Measurements from ENCODE around the gene CAT.

The CAT gene

DNA sequence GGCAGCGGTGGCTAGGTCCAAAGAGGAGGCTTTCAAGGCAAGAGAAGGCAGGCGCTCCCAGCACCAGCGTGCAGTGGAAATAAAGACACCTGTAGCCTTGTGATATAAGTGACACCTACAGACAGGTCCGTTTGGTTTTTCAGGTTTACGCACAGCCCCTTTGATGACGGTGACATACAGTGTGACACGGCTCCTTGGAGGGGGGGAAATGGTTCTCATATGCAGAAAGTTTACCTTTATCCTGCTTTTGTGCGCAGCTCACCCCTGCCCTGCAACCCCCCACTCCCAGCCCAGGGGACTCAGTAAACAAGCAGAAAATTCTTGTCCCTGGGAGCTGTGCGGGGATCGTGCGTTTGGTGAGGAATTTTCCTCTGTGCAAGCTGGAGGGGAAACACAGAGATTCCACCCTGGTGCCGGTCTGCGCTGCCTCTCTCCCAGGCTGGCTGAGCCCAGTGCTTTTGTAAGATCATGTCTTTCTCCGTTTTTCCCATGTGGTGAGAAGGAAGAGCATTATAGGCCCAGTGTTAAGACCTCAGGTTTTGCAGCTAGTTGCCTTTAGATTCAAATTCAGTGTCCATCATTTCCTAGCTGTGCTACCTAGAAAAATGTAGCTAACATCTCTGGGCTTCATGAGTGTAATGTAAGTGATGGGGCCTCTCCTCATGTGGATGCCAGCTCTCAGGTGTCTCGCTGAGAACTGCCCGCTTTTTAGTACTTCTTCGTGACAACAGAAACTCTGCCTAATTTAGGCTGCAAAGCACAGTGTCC, 75.1 kb downstream of the CAT start, which contains the start of gene ELF5:
TSS of gene ELF5 (minus strand) at position 113 of the 768 bp plus-strand sequence. CDS start 8,045 bp downstream, outside the sequence.
- Histone ChIP-seq H3K27me3 (ENCODE audit: insufficient read depth, low read depth, severe bottlenecking) (no peaks in the 10 kb centered on the region), H3K4me3 (ENCODE audit: low read depth, low read length) (no peak within 1 kb of the TSS), H3K27ac (no peak within 1 kb of the TSS), H3K36me3 (no peaks in the 10 kb centered on the region), H3K9me3 (ENCODE audit: severe bottlenecking) (no peaks in the 10 kb centered on the region)
- TF ChIP-seq, protein P1, sequence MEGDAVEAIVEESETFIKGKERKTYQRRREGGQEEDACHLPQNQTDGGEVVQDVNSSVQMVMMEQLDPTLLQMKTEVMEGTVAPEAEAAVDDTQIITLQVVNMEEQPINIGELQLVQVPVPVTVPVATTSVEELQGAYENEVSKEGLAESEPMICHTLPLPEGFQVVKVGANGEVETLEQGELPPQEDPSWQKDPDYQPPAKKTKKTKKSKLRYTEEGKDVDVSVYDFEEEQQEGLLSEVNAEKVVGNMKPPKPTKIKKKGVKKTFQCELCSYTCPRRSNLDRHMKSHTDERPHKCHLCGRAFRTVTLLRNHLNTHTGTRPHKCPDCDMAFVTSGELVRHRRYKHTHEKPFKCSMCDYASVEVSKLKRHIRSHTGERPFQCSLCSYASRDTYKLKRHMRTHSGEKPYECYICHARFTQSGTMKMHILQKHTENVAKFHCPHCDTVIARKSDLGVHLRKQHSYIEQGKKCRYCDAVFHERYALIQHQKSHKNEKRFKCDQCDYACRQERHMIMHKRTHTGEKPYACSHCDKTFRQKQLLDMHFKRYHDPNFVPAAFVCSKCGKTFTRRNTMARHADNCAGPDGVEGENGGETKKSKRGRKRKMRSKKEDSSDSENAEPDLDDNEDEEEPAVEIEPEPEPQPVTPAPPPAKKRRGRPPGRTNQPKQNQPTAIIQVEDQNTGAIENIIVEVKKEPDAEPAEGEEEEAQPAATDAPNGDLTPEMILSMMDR (IDR thresholded peaks at IDR 0.05; ENCODE audit: low read depth, low read length) = no peak
- DNase-seq = no peak

DNA sequence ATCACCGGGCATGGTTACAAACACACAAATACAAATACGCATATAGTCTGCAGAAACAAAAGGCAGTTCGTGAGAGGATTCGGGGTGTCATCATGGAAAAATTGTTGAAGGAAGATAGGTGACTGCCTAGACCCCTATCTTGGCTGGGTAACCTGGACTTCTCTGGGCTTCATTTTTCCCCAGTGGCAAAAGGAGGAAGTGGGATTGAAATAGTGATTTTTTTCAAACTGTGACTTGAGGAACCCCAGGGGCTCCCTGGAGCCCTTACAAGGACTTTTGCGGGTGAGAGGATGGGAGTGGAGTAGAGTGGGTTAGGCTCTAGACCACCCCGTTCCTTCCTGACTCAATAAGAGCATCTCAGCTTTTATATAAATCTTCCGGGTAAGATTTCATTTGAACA, 75.9 kb downstream of the CAT start:
- Histone ChIP-seq H3K4me3 (ENCODE audit: low read depth, low read length) (no peak overlapping the region), H3K9me3 (ENCODE audit: severe bottlenecking) (no peaks in the 10 kb centered on the region), H3K27me3 (ENCODE audit: insufficient read depth, low read depth, severe bottlenecking) (no peaks in the 10 kb centered on the region), H3K36me3 (no peaks in the 10 kb centered on the region), H3K27ac (no peak overlapping the region)
- no peak for DNase-seq
- TF ChIP-seq, protein P1 (IDR thresholded peaks at IDR 0.05; ENCODE audit: low read depth, low read length) = no peak

DNA sequence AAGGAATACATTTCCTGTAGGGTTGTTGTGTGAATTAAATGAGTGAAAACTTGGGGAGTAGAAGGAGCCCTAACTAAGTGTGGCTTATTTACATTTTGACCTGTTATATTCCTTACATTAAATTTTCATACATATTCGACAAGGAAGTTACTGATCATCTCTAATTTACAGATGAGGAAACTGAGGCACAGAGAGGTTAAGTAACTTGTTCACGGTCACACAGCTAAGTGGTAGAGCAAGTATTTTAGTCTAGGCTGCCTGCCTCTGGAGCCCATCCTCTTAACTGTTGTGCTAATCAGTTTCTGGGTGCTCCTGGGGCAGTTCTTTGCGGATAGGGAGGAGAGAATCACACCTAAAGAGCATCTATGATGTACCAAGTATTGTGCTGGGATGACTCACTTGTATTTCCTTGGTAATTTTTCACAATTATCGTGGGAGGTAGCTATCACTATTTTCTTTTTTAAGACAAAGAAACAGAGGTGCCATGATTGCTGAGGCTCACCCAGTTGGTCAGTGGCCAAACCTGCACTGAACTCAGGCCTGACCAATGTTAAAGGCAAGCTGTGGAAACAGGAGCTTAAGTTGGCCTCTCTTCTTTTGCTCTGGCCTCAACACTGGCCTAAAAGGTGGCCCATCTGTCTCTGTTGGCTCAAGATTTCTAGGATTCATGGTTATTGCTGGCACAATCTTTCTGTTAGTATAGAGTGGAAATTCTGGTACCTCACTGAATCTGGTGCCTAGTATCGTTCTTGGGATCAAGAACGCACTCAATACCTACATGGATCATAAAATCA, 77.7 kb downstream of the CAT start:
- no peaks in the 10 kb centered on the region for H3K36me3 ChIP-seq
- TF ChIP-seq, protein P1 (IDR thresholded peaks at IDR 0.05; ENCODE audit: low read depth, low read length) = no peak
- no peak for DNase-seq
- H3K27me3 ChIP-seq (ENCODE audit: insufficient read depth, low read depth, severe bottlenecking) = no peaks in the 10 kb centered on the region
- no peak overlapping the region for H3K4me3 ChIP-seq (ENCODE audit: low read depth, low read length)
- H3K27ac ChIP-seq = no peak overlapping the region
- H3K9me3 ChIP-seq (ENCODE audit: severe bottlenecking) = no peaks in the 10 kb centered on the region

DNA sequence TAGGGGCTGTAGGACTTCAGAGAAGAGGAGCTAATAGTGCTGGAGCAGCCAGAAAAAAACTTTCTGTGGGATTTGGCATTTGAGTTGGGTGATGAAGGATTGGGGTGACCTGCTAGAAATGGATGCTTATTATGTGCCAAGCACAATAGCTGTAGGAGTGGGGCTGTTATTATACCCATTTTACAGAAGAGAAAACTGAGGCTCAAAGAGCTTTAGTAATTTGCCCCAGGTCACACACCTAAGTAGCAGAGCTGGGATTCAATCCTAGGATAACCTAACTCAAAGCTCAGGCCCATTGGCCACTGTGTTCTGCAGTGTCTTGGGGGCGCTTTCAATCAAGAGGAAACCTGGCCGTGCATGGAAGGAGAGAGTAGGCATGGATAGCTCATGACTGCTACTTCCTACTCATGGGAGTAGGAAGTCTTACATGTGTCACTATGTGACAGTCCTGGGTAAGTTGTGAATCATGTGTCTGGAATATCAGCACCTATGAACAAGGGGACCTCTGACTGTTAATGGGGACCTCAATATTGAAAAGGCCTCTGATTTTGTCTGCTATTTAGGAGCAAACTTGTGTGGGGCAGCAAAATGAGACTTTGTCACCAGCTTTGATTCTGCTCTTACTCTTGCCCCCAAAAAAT, 81.0 kb downstream of the CAT start:
- H3K36me3 ChIP-seq = no peaks in the 10 kb centered on the region
- no peak overlapping the region for H3K4me3 ChIP-seq (ENCODE audit: low read depth, low read length)
- no peaks in the 10 kb centered on the region for H3K27me3 ChIP-seq (ENCODE audit: insufficient read depth, low read depth, severe bottlenecking)
- TF ChIP-seq, protein P1 (IDR thresholded peaks at IDR 0.05; ENCODE audit: low read depth, low read length) = no peak
- DNase-seq = no peak
- no peak overlapping the region for H3K27ac ChIP-seq
- H3K9me3 ChIP-seq (ENCODE audit: severe bottlenecking) = no peaks in the 10 kb centered on the region

DNA sequence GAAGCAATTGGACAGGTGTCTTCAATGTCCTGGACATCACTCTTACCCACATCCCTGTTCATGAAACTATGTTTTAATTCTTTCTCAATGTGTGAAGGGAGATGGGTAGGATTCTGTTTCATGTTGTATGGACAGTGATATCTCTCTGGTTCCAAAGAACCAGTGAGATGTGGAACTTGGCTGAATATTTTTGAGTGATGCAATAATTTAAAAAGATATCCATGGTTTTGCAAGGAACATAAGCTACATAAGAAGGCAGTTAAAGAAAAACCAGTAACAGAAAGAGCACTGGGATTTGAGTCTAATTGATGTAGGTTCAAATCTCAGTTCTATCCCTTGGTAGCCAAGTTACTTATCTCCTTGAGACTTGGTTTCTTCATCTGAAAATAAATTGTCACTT, 82.5 kb downstream of the CAT start:
- DNase-seq = no peak
- TF ChIP-seq, protein P1 (IDR thresholded peaks at IDR 0.05; ENCODE audit: low read depth, low read length) = no peak
- Histone ChIP-seq H3K4me3 (ENCODE audit: low read depth, low read length) (no peak overlapping the region), H3K9me3 (ENCODE audit: severe bottlenecking) (no peaks in the 10 kb centered on the region), H3K27me3 (ENCODE audit: insufficient read depth, low read depth, severe bottlenecking) (no peaks in the 10 kb centered on the region), H3K36me3 (no peaks in the 10 kb centered on the region), H3K27ac (no peak overlapping the region)
